ENCODE data around the gene RAX2. TPM values are rescaled to one million over a fixed set of nuclear protein-coding genes. Genes with fewer than 3 reads are reported as not detected.

The RAX2 gene
- total and polyA plus RNA-seq, 9 of the 15 experiments (the other 6 are each of a cell fraction or from before 2014, with no cell fraction given) = not detected

GRCh38 chr19:3814648-3815047, 42.6 kb upstream of the RAX2 start:
- CTCF ChIA-PET (ENCODE audit: low intra/inter-chr PET ratio) = no interaction called here
- no peak for FAIRE-seq

More at GRCh38 chr19:3814648-3815047, 42.6 kb upstream of the RAX2 start:
- no TSS peak for BruUV-seq (replicated peaks)
- H3K27ac ChIP-seq (ENCODE audit: extremely low read depth, low read depth, low read length) = no peak overlapping the region
- H3K9ac ChIP-seq (ENCODE audit: insufficient read depth in 1 of 2, low read depth in 2 of 2, low read length in 2 of 2) = no peak overlapping the region; a peak in 1 of 4 replicates
- H3K4me2 ChIP-seq (ENCODE audit: insufficient read depth, low read length) = no peak overlapping the region
- H3K9me3 ChIP-seq (replicated peaks; ENCODE audit: control insufficient read depth, insufficient read depth, low read depth, low read length) = no peaks in the 10 kb centered on the region
- in situ Hi-C loops (cut with MboI) = no loop called here
- no peak for ATAC-seq
- WGBS (ENCODE audit: insufficient coverage, low coverage, missing lambda C conversion rate) = 48% methylated on average over 2 of the region's 4 CpGs
- intact Hi-C loops (cut with micrococcal nuclease) = no loop called here
- H3K4me3 ChIP-seq = no peak overlapping the region
- H3K9me1 ChIP-seq (ENCODE audit: control insufficient read depth, insufficient read depth, low read length) = no peaks in the 10 kb centered on the region
- H2AFZ ChIP-seq (ENCODE audit: low read depth, low read length) = no peak overlapping the region
- TF ChIP-seq, protein P1, sequence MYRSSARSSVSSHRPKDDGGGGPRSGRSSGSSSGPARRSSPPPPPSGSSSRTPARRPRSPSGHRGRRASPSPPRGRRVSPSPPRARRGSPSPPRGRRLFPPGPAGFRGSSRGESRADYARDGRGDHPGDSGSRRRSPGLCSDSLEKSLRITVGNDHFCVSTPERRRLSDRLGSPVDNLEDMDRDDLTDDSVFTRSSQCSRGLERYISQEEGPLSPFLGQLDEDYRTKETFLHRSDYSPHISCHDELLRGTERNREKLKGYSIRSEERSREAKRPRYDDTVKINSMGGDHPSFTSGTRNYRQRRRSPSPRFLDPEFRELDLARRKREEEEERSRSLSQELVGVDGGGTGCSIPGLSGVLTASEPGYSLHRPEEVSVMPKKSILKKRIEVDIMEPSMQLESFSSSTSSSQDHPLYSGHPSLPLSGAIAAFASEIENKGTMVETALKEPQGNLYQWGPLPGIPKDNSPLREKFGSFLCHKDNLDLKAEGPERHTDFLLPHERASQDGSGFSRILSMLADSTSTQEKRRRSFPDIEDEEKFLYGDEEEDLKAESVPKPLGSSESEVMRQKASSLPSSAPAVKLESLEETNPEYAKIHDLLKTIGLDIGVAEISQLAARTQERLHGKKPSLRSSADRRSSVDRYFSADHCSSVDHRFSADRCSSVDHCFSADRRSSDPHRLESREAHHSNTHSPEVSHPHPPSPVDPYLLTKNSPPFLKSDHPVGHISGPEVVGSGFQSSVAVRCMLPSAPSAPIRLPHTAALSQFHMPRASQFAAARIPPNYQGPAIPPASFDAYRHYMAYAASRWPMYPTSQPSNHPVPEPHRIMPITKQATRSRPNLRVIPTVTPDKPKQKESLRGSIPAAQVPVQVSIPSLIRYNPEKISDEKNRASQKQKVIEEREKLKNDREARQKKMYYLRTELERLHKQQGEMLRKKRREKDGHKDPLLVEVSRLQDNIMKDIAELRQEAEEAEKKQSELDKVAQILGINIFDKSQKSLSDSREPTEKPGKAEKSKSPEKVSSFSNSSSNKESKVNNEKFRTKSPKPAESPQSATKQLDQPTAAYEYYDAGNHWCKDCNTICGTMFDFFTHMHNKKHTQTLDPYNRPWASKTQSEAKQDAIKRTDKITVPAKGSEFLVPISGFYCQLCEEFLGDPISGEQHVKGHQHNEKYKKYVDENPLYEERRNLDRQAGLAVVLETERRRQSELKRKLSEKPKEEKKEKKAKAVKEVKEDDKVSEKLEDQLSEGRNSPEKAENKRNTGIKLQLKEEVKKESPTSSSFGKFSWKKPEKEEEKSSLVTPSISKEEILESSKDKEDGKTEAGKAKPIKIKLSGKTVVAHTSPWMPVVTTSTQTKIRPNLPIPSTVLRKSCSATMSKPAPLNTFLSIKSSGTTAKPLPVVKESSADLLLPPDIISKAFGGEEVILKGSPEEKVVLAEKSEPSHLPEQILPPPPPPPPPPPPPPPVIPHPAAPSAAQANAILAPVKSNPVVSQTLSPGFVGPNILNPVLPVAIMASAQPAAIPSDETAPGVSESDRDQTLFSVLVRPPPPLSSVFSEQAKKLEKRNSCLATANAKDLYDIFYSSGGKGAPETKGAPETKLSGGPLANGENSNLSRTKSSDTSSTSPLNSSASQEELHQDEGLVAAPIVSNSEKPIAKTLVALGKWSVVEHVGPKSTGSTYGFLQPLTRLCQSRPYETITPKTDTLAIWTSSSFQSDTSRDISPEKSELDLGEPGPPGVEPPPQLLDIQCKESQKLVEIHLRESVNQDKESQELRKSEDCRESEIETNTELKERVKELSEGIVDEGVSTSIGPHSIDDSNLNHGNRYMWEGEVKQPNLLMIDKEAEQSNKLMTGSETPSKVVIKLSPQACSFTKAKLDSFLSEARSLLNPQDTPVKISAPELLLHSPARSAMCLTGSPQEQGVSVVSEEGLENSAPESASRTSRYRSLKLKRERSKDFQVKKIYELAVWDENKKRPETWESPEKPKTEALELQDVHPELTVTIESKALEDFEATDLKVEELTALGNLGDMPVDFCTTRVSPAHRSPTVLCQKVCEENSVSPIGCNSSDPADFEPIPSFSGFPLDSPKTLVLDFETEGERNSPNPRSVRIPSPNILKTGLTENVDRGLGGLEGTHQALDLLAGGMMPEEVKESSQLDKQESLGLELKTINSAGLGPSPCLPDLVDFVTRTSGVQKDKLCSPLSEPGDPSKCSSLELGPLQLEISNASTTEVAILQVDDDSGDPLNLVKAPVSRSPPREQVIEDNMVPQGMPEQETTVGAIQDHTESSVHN (IDR thresholded peaks at IDR 0.05; ENCODE audit: borderline replicate concordance in 1 of 2, low read depth in 1 of 2) = no peak
- TF ChIP-seq POLR2AphosphoS5 (IDR thresholded peaks at IDR 0.05; ENCODE audit: control insufficient read depth, insufficient read depth, low read depth, low read length) = no peak
- TF ChIP-seq ZNF583 (CRISPR knock-in tag; IDR thresholded peaks at IDR 0.05) = no peak
- TF ChIP-seq SPI1 (IDR thresholded peaks at IDR 0.05; ENCODE audit: borderline replicate concordance, low read depth, low read length) = no peak
- TF ChIP-seq, protein P2, sequence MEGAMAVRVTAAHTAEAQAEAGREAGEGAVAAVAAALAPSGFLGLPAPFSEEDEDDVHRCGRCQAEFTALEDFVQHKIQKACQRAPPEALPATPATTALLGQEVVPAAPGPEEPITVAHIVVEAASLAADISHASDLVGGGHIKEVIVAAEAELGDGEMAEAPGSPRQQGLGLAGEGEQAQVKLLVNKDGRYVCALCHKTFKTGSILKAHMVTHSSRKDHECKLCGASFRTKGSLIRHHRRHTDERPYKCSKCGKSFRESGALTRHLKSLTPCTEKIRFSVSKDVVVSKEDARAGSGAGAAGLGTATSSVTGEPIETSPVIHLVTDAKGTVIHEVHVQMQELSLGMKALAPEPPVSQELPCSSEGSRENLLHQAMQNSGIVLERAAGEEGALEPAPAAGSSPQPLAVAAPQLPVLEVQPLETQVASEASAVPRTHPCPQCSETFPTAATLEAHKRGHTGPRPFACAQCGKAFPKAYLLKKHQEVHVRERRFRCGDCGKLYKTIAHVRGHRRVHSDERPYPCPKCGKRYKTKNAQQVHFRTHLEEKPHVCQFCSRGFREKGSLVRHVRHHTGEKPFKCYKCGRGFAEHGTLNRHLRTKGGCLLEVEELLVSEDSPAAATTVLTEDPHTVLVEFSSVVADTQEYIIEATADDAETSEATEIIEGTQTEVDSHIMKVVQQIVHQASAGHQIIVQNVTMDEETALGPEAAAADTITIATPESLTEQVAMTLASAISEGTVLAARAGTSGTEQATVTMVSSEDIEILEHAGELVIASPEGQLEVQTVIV (CRISPR knock-in tag; IDR thresholded peaks at IDR 0.05; ENCODE audit: borderline replicate concordance) = no peak
- no peak for TF ChIP-seq ZNF124 (CRISPR knock-in tag; IDR thresholded peaks at IDR 0.05)
- TF ChIP-seq JUN (IDR thresholded peaks at IDR 0.05; ENCODE audit: borderline replicate concordance, low read depth, low read length) = no peak
- TF ChIP-seq JUN (CRISPR knock-in tag; IDR thresholded peaks at IDR 0.05; ENCODE audit: borderline replicate concordance) = no peak
- TF ChIP-seq TEAD4 (IDR thresholded peaks at IDR 0.05; ENCODE audit: low read length) = no peak
- TF ChIP-seq TEAD4 (CRISPR knock-in tag; IDR thresholded peaks at IDR 0.05; ENCODE audit: borderline replicate concordance) = no peak
- no peak for TF ChIP-seq RBFOX2 (IDR thresholded peaks at IDR 0.05; ENCODE audit: low read depth, low read length)
- no peak for TF ChIP-seq HDAC2 (IDR thresholded peaks at IDR 0.05)
- TF ChIP-seq TCF7L2 (IDR thresholded peaks at IDR 0.05; ENCODE audit: low read depth, low read length) = no peak
- no peaks in the 10 kb centered on the region for H3K79me2 ChIP-seq (ENCODE audit: control insufficient read depth, insufficient read depth, low read length)
- no peaks in the 10 kb centered on the region for H3K36me3 ChIP-seq (ENCODE audit: control insufficient read depth, insufficient read depth, low read length)
- no peaks in the 10 kb centered on the region for H4K20me1 ChIP-seq (replicated peaks; ENCODE audit: control insufficient read depth, insufficient read depth, low read length)
- H3K4me1 ChIP-seq (replicated peaks in 1 of 2; ENCODE audit: control insufficient read depth in 2 of 2, insufficient read depth in 2 of 2, low read length in 2 of 2) = peaks cover 0 to 51% of the 10 kb centered on the region in 2 experiments
- no peaks in the 10 kb centered on the region; a peak in 1 of 5 replicates for H3K27me3 ChIP-seq (ENCODE audit: control insufficient read depth in 2 of 2, insufficient read depth in 2 of 2, low read length in 2 of 2)
- POLR2A ChIA-PET = no interaction called here
- DNase-seq (ENCODE audit: extremely low read depth in 1 of 4, low spot score in 3 of 4) = no peak

All from K562 (cell line).